ENCODE data around the gene MBP.
A peak's percentile ranks its signal among the peaks of the same experiment; 100 is the strongest.

MBP gene

GRCh38 chr18:77100751-77101355 lies 31.7 kb downstream of the MBP start:
- DNase-seq (ENCODE audit: low read depth), result no peak

- no peak for DNase-seq (ENCODE audit: low read depth)
Observed at GRCh38 chr18:77099485-77100370, 32.9 kb downstream of the MBP start.

- DNase-seq (ENCODE audit: low read depth), result no peak
Observed at GRCh38 chr18:77098538-77099174, 33.9 kb downstream of the MBP start.

- no peak for DNase-seq (ENCODE audit: low read depth)
Observed at GRCh38 chr18:77098029-77098428, 34.6 kb downstream of the MBP start.

GRCh38 chr18:77096936-77097886 lies 35.4 kb downstream of the MBP start:
- no peak for DNase-seq (ENCODE audit: low read depth)

- DNase-seq (ENCODE audit: low read depth), result no peak
Observed at GRCh38 chr18:77095391-77096371, 36.9 kb downstream of the MBP start.

GRCh38 chr18:77093586-77093985 lies 39.0 kb downstream of the MBP start:
- no peak for DNase-seq (ENCODE audit: low read depth)

GRCh38 chr18:77093067-77093430 lies 39.5 kb downstream of the MBP start:
- DNase-seq (ENCODE audit: low read depth), result no peak

GRCh38 chr18:77092104-77093066 lies 40.2 kb downstream of the MBP start:
- DNase-seq (ENCODE audit: low read depth), result no peak

GRCh38 chr18:77091366-77091765 lies 41.2 kb downstream of the MBP start:
- DNase-seq (ENCODE audit: low read depth), result no peak

- no peak for DNase-seq (ENCODE audit: low read depth)
Observed at GRCh38 chr18:77090546-77091174, 41.9 kb downstream of the MBP start.

- DNase-seq (ENCODE audit: low read depth), result no peak
Observed at GRCh38 chr18:77089723-77090285, 42.8 kb downstream of the MBP start.

- no peak for DNase-seq (ENCODE audit: low read depth)
Observed at GRCh38 chr18:77088963-77089722, 43.4 kb downstream of the MBP start.

- no peak for DNase-seq (ENCODE audit: low read depth)
Observed at GRCh38 chr18:77087393-77088141, 45.0 kb downstream of the MBP start.

GRCh38 chr18:77086656-77087392 lies 45.8 kb downstream of the MBP start:
- DNase-seq (ENCODE audit: low read depth), result no peak

- peak; percentile 72 for DNase-seq (ENCODE audit: low read depth)
Observed at GRCh38 chr18:77086034-77086433, 46.5 kb downstream of the MBP start.

- DNase-seq (ENCODE audit: low read depth), result no peak
Observed at GRCh38 chr18:77084688-77085035, 47.9 kb downstream of the MBP start.

All from GM04503 (cell line).